ENCODE data around the gene METTL22. TPM values are rescaled to one million over a fixed set of nuclear protein-coding genes. Genes with fewer than 3 reads are reported as not detected.

METTL22 gene
- polyA plus RNA-seq, 1 donor from 2014 or later = 51.3 TPM

DNA sequence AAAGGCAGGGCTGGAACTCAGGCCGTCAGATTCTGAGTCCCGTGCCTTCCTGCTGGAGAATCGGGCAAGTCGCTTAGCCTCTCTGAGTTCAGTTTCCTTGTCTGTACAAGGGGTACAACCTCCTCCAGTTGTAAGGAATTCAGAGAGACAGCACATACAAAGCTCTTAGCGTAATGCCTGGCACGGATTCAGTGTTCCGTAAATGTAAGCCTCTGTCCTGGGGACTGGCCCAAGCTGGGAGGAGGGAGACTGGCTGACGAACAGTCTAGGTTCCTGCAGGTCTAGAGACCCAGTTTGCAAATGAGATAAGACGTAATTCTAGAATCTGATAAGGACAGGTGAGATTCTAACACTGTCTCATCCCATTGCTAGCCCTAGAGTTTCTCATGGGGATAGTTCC, 9.9 kb downstream of the METTL22 start:
- H4K20me1 ChIP-seq (ENCODE audit: insufficient read depth) = no peaks in the 10 kb centered on the region
- no peaks in the 10 kb centered on the region for H3K36me3 ChIP-seq (ENCODE audit: insufficient read depth, low read length)
- H3K9ac ChIP-seq (ENCODE audit: low read length) = no peak overlapping the region
- no peaks in the 10 kb centered on the region for H3K79me2 ChIP-seq (replicated peaks; ENCODE audit: insufficient read depth, low read length)
- TF ChIP-seq MXI1 (conservative IDR thresholded peaks at IDR 0.05; ENCODE audit: poor library complexity, severe bottlenecking) (no peak), EZH2 (IDR thresholded peaks at IDR 0.05; ENCODE audit: borderline replicate concordance, insufficient read depth, low read length, poor library complexity, severe bottlenecking) (no peak), EP300 (conservative IDR thresholded peaks at IDR 0.05; ENCODE audit: poor library complexity, severe bottlenecking) (no peak), SMC3 (conservative IDR thresholded peaks at IDR 0.05; ENCODE audit: poor library complexity) (no peak), RAD21 (conservative IDR thresholded peaks at IDR 0.05) (no peak), TAF1 (IDR thresholded peaks at IDR 0.05; ENCODE audit: low read depth) (no peak), POLR2AphosphoS5 (IDR thresholded peaks at IDR 0.05) (no peak)
- TF ChIP-seq, protein P1, sequence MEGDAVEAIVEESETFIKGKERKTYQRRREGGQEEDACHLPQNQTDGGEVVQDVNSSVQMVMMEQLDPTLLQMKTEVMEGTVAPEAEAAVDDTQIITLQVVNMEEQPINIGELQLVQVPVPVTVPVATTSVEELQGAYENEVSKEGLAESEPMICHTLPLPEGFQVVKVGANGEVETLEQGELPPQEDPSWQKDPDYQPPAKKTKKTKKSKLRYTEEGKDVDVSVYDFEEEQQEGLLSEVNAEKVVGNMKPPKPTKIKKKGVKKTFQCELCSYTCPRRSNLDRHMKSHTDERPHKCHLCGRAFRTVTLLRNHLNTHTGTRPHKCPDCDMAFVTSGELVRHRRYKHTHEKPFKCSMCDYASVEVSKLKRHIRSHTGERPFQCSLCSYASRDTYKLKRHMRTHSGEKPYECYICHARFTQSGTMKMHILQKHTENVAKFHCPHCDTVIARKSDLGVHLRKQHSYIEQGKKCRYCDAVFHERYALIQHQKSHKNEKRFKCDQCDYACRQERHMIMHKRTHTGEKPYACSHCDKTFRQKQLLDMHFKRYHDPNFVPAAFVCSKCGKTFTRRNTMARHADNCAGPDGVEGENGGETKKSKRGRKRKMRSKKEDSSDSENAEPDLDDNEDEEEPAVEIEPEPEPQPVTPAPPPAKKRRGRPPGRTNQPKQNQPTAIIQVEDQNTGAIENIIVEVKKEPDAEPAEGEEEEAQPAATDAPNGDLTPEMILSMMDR (IDR thresholded peaks at IDR 0.05; ENCODE audit: poor library complexity, severe bottlenecking) = no peak
- TF ChIP-seq, protein P2, sequence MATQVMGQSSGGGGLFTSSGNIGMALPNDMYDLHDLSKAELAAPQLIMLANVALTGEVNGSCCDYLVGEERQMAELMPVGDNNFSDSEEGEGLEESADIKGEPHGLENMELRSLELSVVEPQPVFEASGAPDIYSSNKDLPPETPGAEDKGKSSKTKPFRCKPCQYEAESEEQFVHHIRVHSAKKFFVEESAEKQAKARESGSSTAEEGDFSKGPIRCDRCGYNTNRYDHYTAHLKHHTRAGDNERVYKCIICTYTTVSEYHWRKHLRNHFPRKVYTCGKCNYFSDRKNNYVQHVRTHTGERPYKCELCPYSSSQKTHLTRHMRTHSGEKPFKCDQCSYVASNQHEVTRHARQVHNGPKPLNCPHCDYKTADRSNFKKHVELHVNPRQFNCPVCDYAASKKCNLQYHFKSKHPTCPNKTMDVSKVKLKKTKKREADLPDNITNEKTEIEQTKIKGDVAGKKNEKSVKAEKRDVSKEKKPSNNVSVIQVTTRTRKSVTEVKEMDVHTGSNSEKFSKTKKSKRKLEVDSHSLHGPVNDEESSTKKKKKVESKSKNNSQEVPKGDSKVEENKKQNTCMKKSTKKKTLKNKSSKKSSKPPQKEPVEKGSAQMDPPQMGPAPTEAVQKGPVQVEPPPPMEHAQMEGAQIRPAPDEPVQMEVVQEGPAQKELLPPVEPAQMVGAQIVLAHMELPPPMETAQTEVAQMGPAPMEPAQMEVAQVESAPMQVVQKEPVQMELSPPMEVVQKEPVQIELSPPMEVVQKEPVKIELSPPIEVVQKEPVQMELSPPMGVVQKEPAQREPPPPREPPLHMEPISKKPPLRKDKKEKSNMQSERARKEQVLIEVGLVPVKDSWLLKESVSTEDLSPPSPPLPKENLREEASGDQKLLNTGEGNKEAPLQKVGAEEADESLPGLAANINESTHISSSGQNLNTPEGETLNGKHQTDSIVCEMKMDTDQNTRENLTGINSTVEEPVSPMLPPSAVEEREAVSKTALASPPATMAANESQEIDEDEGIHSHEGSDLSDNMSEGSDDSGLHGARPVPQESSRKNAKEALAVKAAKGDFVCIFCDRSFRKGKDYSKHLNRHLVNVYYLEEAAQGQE (IDR thresholded peaks at IDR 0.05; ENCODE audit: borderline replicate concordance) = no peak
- no peaks in the 10 kb centered on the region for H3K27me3 ChIP-seq (ENCODE audit: insufficient read depth, low read depth, low read length)
- H3K4me3 ChIP-seq (ENCODE audit: low read length) = no peak overlapping the region
- no peak overlapping the region for H3K27ac ChIP-seq (ENCODE audit: low read length)
- no peaks in the 10 kb centered on the region for H3K9me2 ChIP-seq (ENCODE audit: insufficient read depth, low read length)
- no peak overlapping the region for H3K4me2 ChIP-seq (ENCODE audit: low read length)
- H2AFZ ChIP-seq (ENCODE audit: low read depth, low read length) = no peak overlapping the region
- no peaks in the 10 kb centered on the region for H3F3A ChIP-seq (ENCODE audit: insufficient read depth, low read length, poor library complexity, severe bottlenecking)
- no peaks in the 10 kb centered on the region for H3K9me3 ChIP-seq (ENCODE audit: low read length)

DNA sequence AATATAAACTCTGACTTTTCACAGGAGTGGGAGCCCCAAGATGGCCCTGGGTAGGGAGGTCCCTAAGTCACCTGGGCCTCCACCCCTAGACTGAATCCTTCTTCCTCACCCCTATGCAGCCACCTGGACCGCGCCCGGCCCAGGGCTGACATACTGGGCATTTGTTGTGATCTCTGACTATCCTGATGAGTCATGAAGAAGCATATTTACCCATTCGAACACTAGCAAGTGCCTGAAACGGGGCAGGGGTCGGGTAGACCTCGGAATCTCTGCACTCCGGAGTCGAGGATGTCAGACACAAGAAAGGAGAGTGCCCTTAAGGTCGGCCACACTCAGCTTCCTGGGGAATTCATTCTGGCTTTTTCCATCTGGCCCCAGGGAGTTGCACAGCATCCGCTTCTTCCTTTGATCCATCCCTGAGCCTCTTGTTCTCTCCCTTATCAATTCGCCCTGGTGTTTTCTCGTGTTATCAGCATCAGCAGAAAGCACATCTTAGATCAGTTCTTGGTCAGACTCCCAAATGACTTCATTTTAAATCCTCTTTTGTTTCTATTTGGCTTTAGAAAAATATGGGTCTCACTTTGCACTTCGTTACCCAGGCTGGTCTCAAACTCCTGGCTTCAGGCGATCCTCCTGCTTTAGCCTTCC, 10.4 kb downstream of the METTL22 start:
- Histone ChIP-seq H3K27ac (ENCODE audit: low read length) (no peak overlapping the region), H3K4me3 (ENCODE audit: low read length) (no peak overlapping the region), H2AFZ (ENCODE audit: low read depth, low read length) (no peak overlapping the region), H3K79me2 (replicated peaks; ENCODE audit: insufficient read depth, low read length) (no peaks in the 10 kb centered on the region), H3F3A (ENCODE audit: insufficient read depth, low read length, poor library complexity, severe bottlenecking) (no peaks in the 10 kb centered on the region), H3K9me2 (ENCODE audit: insufficient read depth, low read length) (no peaks in the 10 kb centered on the region), H4K20me1 (ENCODE audit: insufficient read depth) (no peaks in the 10 kb centered on the region), H3K9me3 (ENCODE audit: low read length) (no peaks in the 10 kb centered on the region), H3K36me3 (ENCODE audit: insufficient read depth, low read length) (no peaks in the 10 kb centered on the region), H3K4me2 (ENCODE audit: low read length) (no peak overlapping the region), H3K9ac (ENCODE audit: low read length) (no peak overlapping the region), H3K27me3 (ENCODE audit: insufficient read depth, low read depth, low read length) (no peaks in the 10 kb centered on the region)
- TF ChIP-seq RAD21 (conservative IDR thresholded peaks at IDR 0.05) = no peak
- TF ChIP-seq, protein P2 (IDR thresholded peaks at IDR 0.05; ENCODE audit: borderline replicate concordance) = no peak
- no peak for TF ChIP-seq POLR2AphosphoS5 (IDR thresholded peaks at IDR 0.05)
- TF ChIP-seq EZH2 (IDR thresholded peaks at IDR 0.05; ENCODE audit: borderline replicate concordance, insufficient read depth, low read length, poor library complexity, severe bottlenecking) = no peak
- TF ChIP-seq, protein P1 (IDR thresholded peaks at IDR 0.05; ENCODE audit: poor library complexity, severe bottlenecking) = no peak
- TF ChIP-seq TAF1 (IDR thresholded peaks at IDR 0.05; ENCODE audit: low read depth) = no peak
- no peak for TF ChIP-seq MXI1 (conservative IDR thresholded peaks at IDR 0.05; ENCODE audit: poor library complexity, severe bottlenecking)
- no peak for TF ChIP-seq SMC3 (conservative IDR thresholded peaks at IDR 0.05; ENCODE audit: poor library complexity)
- TF ChIP-seq EP300 (conservative IDR thresholded peaks at IDR 0.05; ENCODE audit: poor library complexity, severe bottlenecking) = no peak
